DND-41 (cell line): ENCODE measurements around the gene IWS1.

Experiments used
- CTCF ChIP-seq: IDR thresholded peaks from 2 replicates; pipeline ENCODE4 v1.5.1; 2012; ENCODE audit warnings: borderline replicate concordance, low read length, moderate library complexity, mild to moderate bottlenecking; ENCODE audit not compliant: poor library complexity, severe bottlenecking; ENCODE audit errors: extremely low read depth
- EZH2 ChIP-seq: IDR thresholded peaks from 3 replicates; pipeline ENCODE4 v1.6.1; 2012; ENCODE audit warnings: borderline replicate concordance, low read depth, mild to moderate bottlenecking, moderate library complexity, low read length, inconsistent platforms; ENCODE audit not compliant: severe bottlenecking

- TF ChIP-seq CTCF (no peak), EZH2 (no peak)
These were observed 14.4 kb downstream of the IWS1 start for GRCh38 chr2:127511917-127512316.
